ENCODE results near the gene SLC10A2. TPM values are rescaled to one million over a fixed set of nuclear protein-coding genes. Genes with fewer than 3 reads are reported as not detected.

Gene SLC10A2
- total RNA-seq, 1 donor from 2014 or later, result not detected

DNA sequence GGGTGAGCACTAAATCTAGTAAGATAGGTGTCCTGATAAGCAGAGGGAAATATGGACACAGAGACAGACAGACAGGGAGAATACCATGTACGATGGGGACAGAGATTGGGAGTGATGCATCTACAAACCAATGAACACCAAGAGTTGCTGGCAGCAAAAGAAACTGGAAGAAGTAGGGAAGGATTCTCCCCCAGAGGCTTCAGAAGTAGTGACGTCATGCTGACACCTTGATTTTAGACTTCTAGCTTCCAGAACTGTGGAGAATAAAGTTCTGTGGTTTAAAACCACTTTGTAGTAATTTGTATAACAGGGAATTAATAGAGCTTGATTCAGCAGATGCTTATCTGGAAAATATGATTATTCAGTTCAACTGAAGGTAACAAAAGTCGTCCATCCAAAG is 66.1 kb downstream of the SLC10A2 start:
- H3K27me3 ChIP-seq (ENCODE audit: control insufficient read depth, insufficient read depth, low read length), result no peaks in the 10 kb centered on the region

DNA sequence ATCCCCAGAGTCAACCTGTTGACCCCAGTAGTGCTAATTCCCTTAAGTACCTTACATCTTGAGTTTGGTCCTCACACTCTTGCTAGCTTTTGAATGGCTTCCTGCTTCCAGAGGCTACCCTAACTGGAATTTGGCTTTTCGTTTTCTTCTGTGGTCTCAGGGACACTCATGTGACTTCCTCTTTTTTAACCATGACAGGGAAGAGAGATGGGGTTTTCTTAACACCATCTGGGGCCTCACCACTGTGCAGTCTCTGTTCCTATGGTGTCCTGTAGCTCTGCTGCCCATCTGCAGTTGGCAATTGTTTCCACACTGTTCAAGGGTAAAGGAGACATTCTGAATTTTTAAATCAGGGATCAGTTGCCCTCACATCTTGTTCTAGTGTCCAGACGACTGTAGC is 66.7 kb downstream of the SLC10A2 start:
- no peaks in the 10 kb centered on the region for H3K36me3 ChIP-seq (ENCODE audit: control insufficient read depth, insufficient read depth, low read length)
- H3K27me3 ChIP-seq (ENCODE audit: control insufficient read depth, insufficient read depth, low read length), result no peaks in the 10 kb centered on the region
- no peak overlapping the region for H3K4me3 ChIP-seq (ENCODE audit: low read depth, low read length)
- DNase-seq (ENCODE audit: low read depth), result no peak
- TF ChIP-seq, protein P1, sequence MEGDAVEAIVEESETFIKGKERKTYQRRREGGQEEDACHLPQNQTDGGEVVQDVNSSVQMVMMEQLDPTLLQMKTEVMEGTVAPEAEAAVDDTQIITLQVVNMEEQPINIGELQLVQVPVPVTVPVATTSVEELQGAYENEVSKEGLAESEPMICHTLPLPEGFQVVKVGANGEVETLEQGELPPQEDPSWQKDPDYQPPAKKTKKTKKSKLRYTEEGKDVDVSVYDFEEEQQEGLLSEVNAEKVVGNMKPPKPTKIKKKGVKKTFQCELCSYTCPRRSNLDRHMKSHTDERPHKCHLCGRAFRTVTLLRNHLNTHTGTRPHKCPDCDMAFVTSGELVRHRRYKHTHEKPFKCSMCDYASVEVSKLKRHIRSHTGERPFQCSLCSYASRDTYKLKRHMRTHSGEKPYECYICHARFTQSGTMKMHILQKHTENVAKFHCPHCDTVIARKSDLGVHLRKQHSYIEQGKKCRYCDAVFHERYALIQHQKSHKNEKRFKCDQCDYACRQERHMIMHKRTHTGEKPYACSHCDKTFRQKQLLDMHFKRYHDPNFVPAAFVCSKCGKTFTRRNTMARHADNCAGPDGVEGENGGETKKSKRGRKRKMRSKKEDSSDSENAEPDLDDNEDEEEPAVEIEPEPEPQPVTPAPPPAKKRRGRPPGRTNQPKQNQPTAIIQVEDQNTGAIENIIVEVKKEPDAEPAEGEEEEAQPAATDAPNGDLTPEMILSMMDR (IDR thresholded peaks at IDR 0.05; ENCODE audit: insufficient read depth, low read length, poor library complexity, severe bottlenecking), result no peak

More for the DNA sequence above, 66.1 kb downstream of the SLC10A2 start:
- Histone ChIP-seq H3K36me3 (ENCODE audit: control insufficient read depth, insufficient read depth, low read length) (no peaks in the 10 kb centered on the region), H3K4me3 (ENCODE audit: low read depth, low read length) (no peak overlapping the region)
- TF ChIP-seq, protein P1 (IDR thresholded peaks at IDR 0.05; ENCODE audit: insufficient read depth, low read length, poor library complexity, severe bottlenecking), result no peak
- DNase-seq (ENCODE audit: low read depth), result no peak

Other genes starting within 250 kb of the SLC10A2 start
- gene ERCC5, start 220.4 kb downstream of the SLC10A2 start, total RNA-seq, result 30.1 and 39.4 TPM in 2 replicates